ENCODE results near the gene GH1.
"Not testable (repeated sequence)": the region's sequence is repeated elsewhere in the genome, so short reads cannot be mapped to it uniquely, and the experiment has no call there.

The GH1 gene

GRCh38 chr17:63918789-63919305 lies at the start of gene GH1:
Gene GH1, minus strand, starts transcription at chr17:63918839. Its CDS starts 63 bp downstream, at chr17:63918776.
- not testable (repeated sequence) for DNase-seq

- DNase-seq = no peak
These were observed 49.3 kb upstream of the GH1 start for GRCh38 chr17:63967953-63968352.

GRCh38 chr17:63966646-63967264 lies 48.1 kb upstream of the GH1 start:
- DNase-seq = no peak

- no peak for DNase-seq
These were observed 44.5 kb upstream of the GH1 start for GRCh38 chr17:63963123-63963522.

- DNase-seq = no peak
These were observed 43.7 kb upstream of the GH1 start for GRCh38 chr17:63962298-63962744.

GRCh38 chr17:63961355-63962212 lies 42.9 kb upstream of the GH1 start:
- peak in 2 of 56 donors; percentile 73 to 82 for DNase-seq

GRCh38 chr17:63960430-63960829 lies 41.8 kb upstream of the GH1 start:
- no peak for DNase-seq

- no peak for DNase-seq
These were observed 41.4 kb upstream of the GH1 start for GRCh38 chr17:63960006-63960405.

GRCh38 chr17:63956296-63956920 lies 37.8 kb upstream of the GH1 start:
- DNase-seq = no peak

GRCh38 chr17:63955791-63956190 lies 37.2 kb upstream of the GH1 start:
- no peak for DNase-seq

- DNase-seq = no peak
These were observed 36.6 kb upstream of the GH1 start for GRCh38 chr17:63955232-63955631.

GRCh38 chr17:63954402-63955063 lies 35.9 kb upstream of the GH1 start:
- DNase-seq = no peak

- DNase-seq = no peak
These were observed 32.6 kb upstream of the GH1 start for GRCh38 chr17:63950940-63951907.

GRCh38 chr17:63949576-63950250 lies 31.1 kb upstream of the GH1 start:
- no peak for DNase-seq

- DNase-seq = no peak
These were observed 29.9 kb upstream of the GH1 start for GRCh38 chr17:63948521-63948920.

GRCh38 chr17:63947711-63948330 lies 29.2 kb upstream of the GH1 start:
- DNase-seq = no peak

GRCh38 chr17:63946440-63947363 lies 28.1 kb upstream of the GH1 start:
- peak in 11 of 56 donors; percentile 4 to 23 (median 12) for DNase-seq

All from amygdala (tissue), 56 donors.